H7 (cell line): Measurements from ENCODE around the gene STXBP3. TPM values are rescaled to one million over a fixed set of nuclear protein-coding genes. Genes with fewer than 3 reads are reported as not detected.

Experiments used
- DNase-seq: peaks from one replicate; pipeline ENCODE4 v3.0.0; 2012
- H3K27me3 ChIP-seq: 2 replicates; pipeline ENCODE4 v1.6.0; 2011; ENCODE audit warnings: mild to moderate bottlenecking, low read length; ENCODE audit not compliant: control insufficient read depth, insufficient read depth
- H3K36me3 ChIP-seq: replicated peaks from 2 replicates; pipeline ENCODE4 v1.5.1; 2011; ENCODE audit warnings: low read length; ENCODE audit not compliant: control insufficient read depth, insufficient read depth
- H3K4me3 ChIP-seq: 2 replicates; pipeline ENCODE4 v1.5.1; 2011; ENCODE audit warnings: low read depth, mild to moderate bottlenecking, control low read depth, low read length, moderate library complexity; ENCODE audit not compliant: insufficient read depth
- total RNA-seq: library from RNA; depleted of rRNA; stranded (reverse); fragments of >200 nt; shearing (Covaris generic); gene quantifications from 2 replicates; pipeline ENCODE4 v1.2.3, GENCODE V29; 2014

Gene STXBP3
- total RNA-seq, 1 experiment from 2014 or later: 31.0 TPM

GRCh38 chr1:108803548-108803947 lies 57.1 kb downstream of the STXBP3 start:
- DNase-seq: no peak
- Histone ChIP-seq H3K4me3 (no peak overlapping the region), H3K36me3 (no peaks in the 10 kb centered on the region), H3K27me3 (no peaks in the 10 kb centered on the region)

- H3K36me3 ChIP-seq: no peaks in the 10 kb centered on the region
- no peak for DNase-seq
Observed at GRCh38 chr1:108808438-108808837, 62.0 kb downstream of the STXBP3 start.

GRCh38 chr1:108811611-108812010 lies 65.1 kb downstream of the STXBP3 start:
- DNase-seq: no peak
- Histone ChIP-seq H3K4me3 (no peak overlapping the region), H3K27me3 (no peaks in the 10 kb centered on the region), H3K36me3 (no peaks in the 10 kb centered on the region)

More at GRCh38 chr1:108808438-108808837, 62.0 kb downstream of the STXBP3 start:
- no peak overlapping the region for H3K4me3 ChIP-seq
- H3K27me3 ChIP-seq: no peaks in the 10 kb centered on the region

- Histone ChIP-seq H3K36me3 (no peaks in the 10 kb centered on the region), H3K4me3 (no peak overlapping the region), H3K27me3 (no peaks in the 10 kb centered on the region)
- DNase-seq: no peak
Observed at GRCh38 chr1:108813326-108813725, 66.9 kb downstream of the STXBP3 start.

GRCh38 chr1:108814343-108815125 lies 68.1 kb downstream of the STXBP3 start:
- Histone ChIP-seq H3K4me3 (no peak overlapping the region), H3K36me3 (no peaks in the 10 kb centered on the region), H3K27me3 (no peaks in the 10 kb centered on the region)
- DNase-seq: no peak

- H3K36me3 ChIP-seq: no peaks in the 10 kb centered on the region
- no peaks in the 10 kb centered on the region for H3K27me3 ChIP-seq
- H3K4me3 ChIP-seq: no peak overlapping the region
- DNase-seq: no peak
Observed at GRCh38 chr1:108815566-108815965, 69.1 kb downstream of the STXBP3 start.

- H3K4me3 ChIP-seq: no peak overlapping the region
- peak; percentile 57 for DNase-seq
- no peaks in the 10 kb centered on the region for H3K36me3 ChIP-seq
- no peaks in the 10 kb centered on the region for H3K27me3 ChIP-seq
Observed at GRCh38 chr1:108816049-108816893, 69.8 kb downstream of the STXBP3 start.

GRCh38 chr1:108817016-108817415 lies 70.5 kb downstream of the STXBP3 start:
- DNase-seq: peak; percentile 13
- no peaks in the 10 kb centered on the region for H3K36me3 ChIP-seq
- H3K27me3 ChIP-seq: no peaks in the 10 kb centered on the region
- no peak overlapping the region for H3K4me3 ChIP-seq

GRCh38 chr1:108817811-108818210 lies 71.3 kb downstream of the STXBP3 start:
- Histone ChIP-seq H3K4me3 (no peak overlapping the region), H3K36me3 (no peaks in the 10 kb centered on the region), H3K27me3 (no peaks in the 10 kb centered on the region)
- DNase-seq: peak; percentile 12

GRCh38 chr1:108819878-108820277 lies 73.4 kb downstream of the STXBP3 start:
- Histone ChIP-seq H3K27me3 (no peaks in the 10 kb centered on the region), H3K4me3 (no peak overlapping the region), H3K36me3 (no peaks in the 10 kb centered on the region)
- DNase-seq: no peak

- Histone ChIP-seq H3K36me3 (no peaks in the 10 kb centered on the region), H3K27me3 (no peaks in the 10 kb centered on the region), H3K4me3 (no peak overlapping the region)
- DNase-seq: no peak
Observed at GRCh38 chr1:108823632-108824031, 77.2 kb downstream of the STXBP3 start.

- no peak overlapping the region for H3K4me3 ChIP-seq
- no peaks in the 10 kb centered on the region for H3K27me3 ChIP-seq
Observed at GRCh38 chr1:108824051-108824450, 77.6 kb downstream of the STXBP3 start.

GRCh38 chr1:108826081-108826635 lies 79.7 kb downstream of the STXBP3 start:
- Histone ChIP-seq H3K4me3 (no peak overlapping the region), H3K36me3 (no peaks in the 10 kb centered on the region), H3K27me3 (no peaks in the 10 kb centered on the region)
- DNase-seq: no peak

More at GRCh38 chr1:108824051-108824450, 77.6 kb downstream of the STXBP3 start:
- DNase-seq: no peak
- H3K36me3 ChIP-seq: no peaks in the 10 kb centered on the region

- H3K27me3 ChIP-seq: no peaks in the 10 kb centered on the region
- no peak overlapping the region for H3K4me3 ChIP-seq
- DNase-seq: peak; percentile 91
- no peaks in the 10 kb centered on the region for H3K36me3 ChIP-seq
Observed at GRCh38 chr1:108828074-108828961, 81.8 kb downstream of the STXBP3 start.
